Fibroblast of gingiva (primary cell): Measurements from ENCODE around the gene ACVRL1.

ENCODE experiments used
- DNase-seq: peaks from one replicate; pipeline ENCODE4 v3.0.0-alpha.2; 2011; ENCODE audit warnings: low read depth

Gene ACVRL1

DNA sequence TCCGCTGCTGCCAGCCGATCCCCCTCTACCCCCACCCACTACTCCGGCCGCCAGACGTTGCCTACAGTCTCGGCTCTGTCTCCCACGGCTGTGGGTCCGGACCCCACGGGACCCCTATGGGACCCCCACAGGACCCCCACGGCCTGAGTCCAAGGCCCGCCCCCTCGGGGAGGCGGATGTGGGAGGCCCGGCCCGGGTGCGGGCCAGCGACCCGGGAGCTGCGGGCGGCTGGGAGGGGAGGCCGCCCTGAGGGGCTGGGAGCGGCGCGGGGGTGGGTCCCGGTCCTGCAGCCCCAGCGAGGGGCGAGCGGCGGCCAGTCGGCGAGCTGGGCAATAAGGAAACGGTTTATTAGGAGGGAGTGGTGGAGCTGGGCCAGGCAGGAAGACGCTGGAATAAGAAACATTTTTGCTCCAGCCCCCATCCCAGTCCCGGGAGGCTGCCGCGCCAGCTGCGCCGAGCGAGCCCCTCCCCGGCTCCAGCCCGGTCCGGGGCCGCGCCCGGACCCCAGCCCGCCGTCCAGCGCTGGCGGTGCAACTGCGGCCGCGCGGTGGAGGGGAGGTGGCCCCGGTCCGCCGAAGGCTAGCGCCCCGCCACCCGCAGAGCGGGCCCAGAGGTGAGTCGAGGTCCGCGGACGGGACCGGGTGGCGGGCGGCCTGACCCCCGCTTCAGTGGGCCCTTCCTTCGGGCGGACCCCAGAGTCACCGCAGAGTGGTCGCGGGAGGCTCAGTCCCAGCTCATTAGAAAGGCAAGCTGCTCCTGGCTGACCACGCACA, at the start of gene ACVRL1:
Gene ACVRL1 (plus strand): TSS at position 422 of the 773 bp plus-strand sequence. CDS start 4,971 bp downstream, outside the sequence.
- DNase-seq = no peak

DNA sequence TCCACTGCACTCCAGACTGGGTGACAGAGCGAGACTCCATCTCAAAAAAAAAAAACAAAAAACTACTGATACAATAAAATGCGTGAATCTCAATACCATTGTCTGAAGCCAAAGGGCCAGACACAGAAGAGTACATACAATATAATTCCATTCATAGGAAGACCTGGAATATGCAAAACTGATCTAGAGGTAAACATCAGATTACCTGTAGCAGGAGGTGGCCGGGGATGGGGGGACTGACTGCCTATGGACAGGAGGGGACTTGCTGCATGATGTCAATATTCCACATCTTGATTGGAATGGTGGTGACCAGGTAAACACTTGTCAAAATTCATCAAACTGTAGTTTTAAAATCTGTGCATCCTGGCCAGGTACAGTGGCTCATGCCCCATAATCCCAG, 46.3 kb upstream of the ACVRL1 start:
- DNase-seq = no peak

DNA sequence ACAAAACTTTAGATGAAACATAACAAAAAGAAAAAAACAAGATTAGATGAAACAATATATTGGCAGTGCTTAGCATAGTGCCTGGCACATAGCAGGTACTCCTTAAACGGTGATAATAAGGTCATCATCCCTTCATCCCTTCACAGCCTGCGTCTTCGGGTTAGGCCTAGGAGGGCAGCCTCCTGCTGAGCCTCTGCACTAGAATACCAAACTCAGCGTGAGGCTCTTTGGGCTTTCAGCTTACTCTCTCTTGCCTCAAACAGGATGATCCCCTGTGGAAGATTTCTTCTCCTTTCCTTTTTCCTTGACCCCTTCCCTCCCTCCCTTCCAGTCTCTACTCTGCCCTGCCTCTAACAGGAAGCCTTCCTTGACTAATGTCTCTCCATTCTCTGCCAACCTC, 44.4 kb upstream of the ACVRL1 start:
- no peak for DNase-seq

- no peak for DNase-seq
These were observed 43.9 kb upstream of the ACVRL1 start for GRCh38 chr12:51863363-51863932.

DNA sequence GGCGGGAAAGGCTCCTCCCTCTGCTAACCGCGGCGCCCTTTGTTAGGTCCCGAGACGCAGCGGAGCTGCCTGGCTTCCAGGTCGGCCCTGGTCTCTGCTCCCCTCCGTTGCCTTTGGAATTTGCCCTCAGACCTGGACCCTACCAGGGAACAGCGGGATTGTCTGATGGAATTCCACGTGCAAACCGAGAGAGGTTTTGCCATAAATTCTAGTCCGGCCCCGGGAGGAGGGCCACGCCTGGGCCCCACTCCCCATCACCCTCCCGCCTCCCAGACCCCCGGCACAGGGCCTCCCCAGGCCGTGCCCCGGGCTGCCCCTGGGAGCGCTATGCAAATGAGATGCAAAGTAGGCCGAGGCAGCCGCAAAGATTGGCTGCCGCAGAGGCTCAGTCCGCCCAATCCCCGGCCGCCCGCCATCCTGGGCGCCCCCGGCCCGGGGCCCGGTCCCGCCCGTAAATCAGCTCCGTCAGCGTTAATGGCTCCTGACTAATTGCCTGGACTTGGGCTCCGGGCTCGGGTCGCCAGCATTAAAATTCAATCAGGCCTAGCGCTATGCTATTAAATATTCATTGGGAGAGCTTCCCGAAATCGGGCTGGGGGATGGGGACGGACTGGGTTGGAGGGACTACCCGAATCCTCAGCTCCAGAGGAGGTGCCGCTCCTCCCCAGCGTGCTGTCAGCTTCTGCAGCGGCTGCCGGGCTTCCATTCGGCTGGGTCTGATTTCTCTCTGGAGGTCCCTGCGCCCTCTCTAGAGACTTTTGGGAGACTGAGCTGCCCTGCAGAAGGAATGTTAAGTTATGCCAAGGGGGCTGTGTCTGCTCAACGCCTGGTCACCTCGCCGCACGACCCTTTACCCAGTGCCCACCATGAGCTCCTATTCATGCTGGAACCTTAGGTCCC, 43.1 kb upstream of the ACVRL1 start:
- DNase-seq = no peak

GRCh38 chr12:51864833-51865670, 42.3 kb upstream of the ACVRL1 start:
- DNase-seq = no peak

DNA sequence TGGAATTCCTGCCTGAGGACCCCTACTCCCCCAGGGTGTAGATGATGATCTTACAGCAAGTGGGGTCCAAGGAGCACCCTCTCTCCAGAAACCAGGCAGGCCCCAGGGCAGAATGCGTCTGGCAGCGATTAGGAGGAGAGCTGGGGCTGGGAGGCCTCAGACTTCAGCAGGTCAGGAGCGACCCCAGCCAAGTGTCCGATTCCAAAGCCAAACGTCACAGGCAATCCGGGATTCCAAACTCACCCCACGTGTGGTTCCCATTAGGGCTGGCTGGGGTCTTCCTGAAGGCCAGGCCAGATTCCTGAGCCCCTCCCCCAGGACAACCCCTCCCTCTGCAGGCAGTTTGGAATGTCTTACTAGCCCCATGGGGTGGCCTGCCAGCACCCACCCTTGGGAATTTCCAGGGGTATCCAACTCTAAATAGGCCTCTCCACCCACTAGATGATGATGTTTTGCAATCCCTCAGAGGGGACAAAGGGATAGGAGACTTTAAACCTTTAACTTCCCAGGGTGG, 41.5 kb upstream of the ACVRL1 start:
- DNase-seq = no peak

DNA sequence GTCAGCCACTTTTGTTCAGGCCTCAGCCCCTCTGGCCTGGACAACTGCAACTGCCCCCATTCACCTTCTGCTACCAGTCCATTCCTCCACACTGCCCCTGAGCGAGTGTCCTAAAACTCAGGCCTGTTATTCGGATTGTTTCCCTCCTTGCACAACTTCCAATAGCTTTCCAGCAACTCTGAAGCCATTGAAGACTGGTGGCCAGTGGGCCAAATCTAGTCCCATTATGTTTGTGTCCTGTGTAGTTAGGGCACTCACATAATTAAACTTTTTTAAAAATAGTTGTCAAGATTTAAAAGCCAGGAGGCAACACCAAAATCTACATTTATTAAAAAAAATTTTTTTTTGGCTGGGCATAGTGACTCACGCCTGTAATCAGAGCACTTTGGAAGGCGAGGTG, 41.0 kb upstream of the ACVRL1 start:
- DNase-seq = no peak

- no peak for DNase-seq
These were observed 40.5 kb upstream of the ACVRL1 start for GRCh38 chr12:51866762-51867161.

GRCh38 chr12:51867371-51867770, 39.9 kb upstream of the ACVRL1 start:
- no peak for DNase-seq

DNA sequence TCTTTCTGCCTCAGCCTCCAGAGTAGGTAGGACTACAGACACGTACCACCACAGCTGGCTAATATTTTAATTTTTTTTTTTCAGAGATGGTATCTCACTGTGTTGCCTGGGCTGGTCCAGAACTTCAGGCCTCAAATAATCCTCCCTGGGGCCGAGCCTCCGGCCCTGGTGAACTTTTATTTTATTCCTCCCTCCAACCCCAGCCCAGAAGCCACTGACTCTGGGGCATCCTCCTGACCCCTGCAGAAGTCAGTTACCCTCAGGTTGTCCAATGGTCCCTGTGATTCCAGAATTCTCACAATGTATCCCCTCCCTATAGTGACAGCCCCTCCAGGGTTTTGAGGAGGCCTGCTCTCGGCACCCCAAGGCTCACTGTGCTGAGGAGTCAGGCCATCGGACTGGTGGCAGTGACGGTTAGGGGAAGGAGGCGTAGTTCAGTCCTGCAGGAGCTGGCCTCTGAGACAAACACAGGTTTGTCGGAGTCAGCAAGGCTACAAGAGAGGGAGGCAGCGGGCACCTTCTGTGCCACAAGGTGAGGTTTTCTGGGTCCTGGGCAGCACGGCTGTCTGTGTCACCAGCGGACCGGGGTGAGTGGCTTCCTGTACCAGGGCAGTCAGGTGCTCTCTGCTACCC, 39.4 kb upstream of the ACVRL1 start:
- DNase-seq = no peak

DNA sequence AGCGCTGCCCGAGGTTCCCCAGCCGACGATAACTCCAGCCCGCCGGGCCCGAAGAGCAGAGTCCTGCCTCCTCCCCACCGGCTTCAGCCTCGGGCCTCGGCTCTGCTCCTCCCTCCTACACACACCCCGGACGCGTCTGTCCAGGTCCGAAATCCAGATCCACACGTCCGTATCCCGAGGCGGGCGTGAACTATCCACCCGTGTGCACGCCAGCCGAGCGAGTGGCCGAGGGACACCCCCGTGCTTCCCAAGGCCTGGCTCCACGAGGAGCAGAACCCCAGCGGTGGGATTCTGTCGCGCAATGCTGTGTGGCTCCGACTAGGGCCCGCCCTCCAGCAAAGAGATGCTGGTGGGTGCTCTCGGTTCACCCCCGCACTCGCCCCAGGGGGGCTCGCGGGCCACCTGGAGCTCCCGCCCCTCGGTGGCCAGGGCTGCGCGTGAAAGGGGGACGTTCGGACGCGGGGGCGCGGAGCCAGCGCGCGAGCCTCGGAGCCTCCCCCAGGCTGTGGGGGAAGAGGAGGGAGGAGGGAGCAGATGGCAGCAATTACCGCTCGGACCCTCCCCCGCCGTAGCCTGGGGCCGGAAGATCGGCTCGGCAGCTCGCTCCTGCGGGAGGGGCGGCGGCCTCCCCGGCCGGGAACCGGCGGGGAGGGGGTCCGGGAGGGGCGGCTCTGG, 38.3 kb upstream of the ACVRL1 start:
- no peak for DNase-seq

DNA sequence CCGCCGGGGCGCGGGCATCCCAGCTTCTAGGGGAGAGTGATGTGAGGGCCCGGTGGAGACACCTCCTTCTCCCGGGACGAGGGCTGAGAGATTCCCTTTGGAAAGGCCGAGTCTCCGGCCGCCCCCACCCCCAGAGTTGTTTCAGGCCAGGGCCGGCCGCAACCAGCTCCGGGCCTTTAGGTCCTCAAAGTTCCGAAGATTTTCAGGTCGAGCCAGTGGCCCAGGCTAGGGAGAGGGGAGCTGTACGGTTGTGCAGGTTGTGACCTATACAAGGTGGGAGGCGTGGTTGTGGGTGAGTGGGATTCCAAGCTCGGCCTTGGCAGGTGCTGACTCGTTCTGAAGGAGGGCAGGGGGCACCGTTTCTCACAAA, 37.8 kb upstream of the ACVRL1 start:
- no peak for DNase-seq

DNA sequence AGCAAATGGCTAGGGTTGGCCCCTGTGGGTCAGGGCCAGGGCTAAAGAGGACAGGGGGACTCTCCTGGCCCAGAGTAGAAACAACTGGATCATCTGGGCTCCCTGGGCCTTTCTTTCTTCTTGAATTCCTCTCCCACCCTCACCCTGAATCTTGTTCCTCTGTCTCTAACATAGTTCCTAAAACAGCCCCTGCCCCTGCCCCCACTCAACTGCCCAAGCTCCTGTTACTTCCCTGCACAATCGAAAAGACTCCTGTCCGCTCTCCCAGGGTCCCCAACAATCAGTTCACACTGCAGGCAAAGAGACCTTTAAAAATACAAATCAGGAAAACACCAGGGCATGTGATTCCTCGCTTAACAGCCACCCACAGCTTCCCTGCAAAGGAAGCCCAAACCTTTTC, 37.4 kb upstream of the ACVRL1 start:
- DNase-seq = no peak

DNA sequence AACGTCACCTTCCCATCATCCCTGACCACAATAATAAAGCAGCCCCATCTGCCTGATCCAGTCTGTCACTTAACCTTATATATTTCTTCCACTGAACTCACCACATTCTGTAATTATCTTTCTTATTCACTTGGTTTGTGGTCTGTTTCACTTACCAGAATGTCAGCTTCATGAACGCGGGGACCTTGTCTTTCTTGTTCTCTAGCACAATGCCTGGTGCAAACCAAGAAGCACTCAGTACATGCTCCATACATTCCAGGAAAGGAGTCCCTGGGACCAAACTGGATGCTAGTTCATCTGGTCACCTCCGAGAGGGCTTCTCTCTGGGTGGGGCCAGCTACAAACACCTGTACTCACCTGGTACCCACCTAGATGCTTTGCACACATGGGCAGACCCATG, 36.8 kb upstream of the ACVRL1 start:
- DNase-seq = no peak

- no peak for DNase-seq
These were observed 36.2 kb upstream of the ACVRL1 start for GRCh38 chr12:51871126-51871525.

- DNase-seq = no peak
These were observed 35.2 kb upstream of the ACVRL1 start for GRCh38 chr12:51871918-51872688.

DNA sequence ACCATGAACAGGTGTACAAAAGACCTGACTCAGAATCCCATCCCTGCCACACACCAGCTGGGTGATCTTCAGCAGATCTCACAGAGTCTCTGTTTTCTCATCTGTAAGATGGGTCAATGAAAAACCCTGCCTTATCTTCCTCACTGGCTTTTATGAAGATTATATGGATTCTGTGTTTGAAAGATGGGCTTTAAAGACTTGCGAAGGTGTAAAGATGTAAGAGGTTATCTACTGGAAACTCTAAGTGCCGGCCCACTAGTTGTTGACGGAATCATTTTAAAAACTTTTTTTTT, 34.7 kb upstream of the ACVRL1 start:
- no peak for DNase-seq

DNA sequence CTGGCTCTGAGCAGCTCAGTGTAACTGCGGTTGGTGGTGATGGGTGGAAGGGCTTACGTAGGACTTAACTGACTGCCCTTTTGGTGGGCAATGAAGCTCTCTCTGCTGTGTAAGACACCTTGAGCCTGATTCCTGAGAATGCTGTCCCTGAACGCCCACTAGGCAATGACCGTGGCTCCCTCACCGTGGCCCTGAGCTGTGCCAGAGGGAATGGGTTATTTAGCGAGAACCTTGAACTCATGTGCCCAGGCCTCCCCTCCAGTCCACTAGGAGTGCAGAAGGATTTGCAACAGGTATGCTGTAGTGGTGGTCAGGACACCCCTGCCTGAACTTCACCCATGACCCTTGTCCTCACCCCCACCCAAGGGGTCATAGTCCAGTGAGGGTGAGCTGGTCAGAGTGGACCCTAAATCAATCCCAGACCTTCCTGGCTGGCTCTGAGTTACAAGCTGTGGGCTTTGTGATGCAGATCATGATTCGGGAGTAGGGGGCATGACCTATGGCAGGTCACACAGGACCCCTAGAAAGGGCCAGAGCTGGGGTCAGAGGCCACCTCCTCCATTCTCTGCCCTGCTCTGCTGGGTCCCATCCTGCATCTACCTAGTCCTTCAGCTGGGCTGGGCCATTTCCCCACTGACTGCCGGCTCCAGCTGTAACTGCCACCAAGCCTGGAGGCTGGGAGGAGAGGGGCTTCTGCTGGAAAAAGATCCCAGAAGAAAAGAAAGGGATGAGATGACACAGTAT, 33.9 kb upstream of the ACVRL1 start:
- no peak for DNase-seq

- no peak for DNase-seq
These were observed 33.3 kb upstream of the ACVRL1 start for GRCh38 chr12:51874000-51874399.
